DOHH2 (cell line): Measurements from ENCODE around the gene MC3R.

Source experiments
- H3F3A ChIP-seq: fragments of 200-600 bp; sonication (generic), shearing (Covaris generic); 2 replicates; pipeline ENCODE4 v1.6.0; 2016; ENCODE audit warnings: antibody characterized with exemption, mild to moderate bottlenecking; ENCODE audit not compliant: control insufficient read depth, insufficient read depth
- H3K27ac ChIP-seq: fragments of 200-600 bp; sonication (generic); 2 replicates; pipeline ENCODE4 v1.5.1; 2014; ENCODE audit warnings: low read depth, mild to moderate bottlenecking, low read length, moderate library complexity
- H3K27me3 ChIP-seq: fragments of 200-600 bp; sonication (generic); 2 replicates; pipeline ENCODE4 v1.6.1; 2014; ENCODE audit warnings: mild to moderate bottlenecking, low read length, mixed read lengths; ENCODE audit not compliant: control insufficient read depth
- H3K36me3 ChIP-seq: fragments of 200-600 bp; sonication (generic); 2 replicates; pipeline ENCODE4 v1.6.1; 2014; ENCODE audit warnings: mild to moderate bottlenecking, low read length, moderate library complexity, mixed read lengths; ENCODE audit not compliant: control insufficient read depth
- H3K4me1 ChIP-seq: fragments of 200-600 bp; sonication (generic); 2 replicates; pipeline ENCODE4 v1.6.1; 2014; ENCODE audit warnings: mild to moderate bottlenecking, low read length, mixed read lengths; ENCODE audit not compliant: control insufficient read depth
- H3K4me2 ChIP-seq: fragments of 200-600 bp; sonication (generic); 2 replicates; pipeline ENCODE4 v1.6.0; 2014; ENCODE audit warnings: mild to moderate bottlenecking, low read length, moderate library complexity
- H3K4me3 ChIP-seq: fragments of 200-600 bp; sonication (generic); 2 replicates; pipeline ENCODE4 v1.5.1; 2014; ENCODE audit warnings: mild to moderate bottlenecking, low read length, mixed read lengths
- H3K79me2 ChIP-seq: fragments of 200-600 bp; sonication (generic); 2 replicates; pipeline ENCODE4 v1.6.1; 2014; ENCODE audit warnings: mild to moderate bottlenecking, low read length, mixed read lengths; ENCODE audit not compliant: control insufficient read depth
- H3K9me2 ChIP-seq: fragments of 200-600 bp; sonication (generic); replicated peaks from 2 replicates; pipeline ENCODE4 v1.6.1; 2014; ENCODE audit warnings: mild to moderate bottlenecking, low read length, mixed read lengths; ENCODE audit not compliant: control insufficient read depth
- H3K9me3 ChIP-seq: fragments of 200-600 bp; sonication (generic); 2 replicates; pipeline ENCODE4 v1.6.1; 2014; ENCODE audit warnings: antibody characterized with exemption, low read length, mixed read lengths; ENCODE audit not compliant: control insufficient read depth, insufficient read depth
- H4K20me1 ChIP-seq: fragments of 200-600 bp; sonication (generic); 2 replicates; pipeline ENCODE4 v1.6.0; 2014; ENCODE audit warnings: low read depth, mild to moderate bottlenecking, antibody characterized with exemption, low read length, moderate library complexity; ENCODE audit not compliant: control insufficient read depth, insufficient read depth
- EZH2phosphoT487 ChIP-seq: fragments of 200-600 bp; sonication (generic); IDR thresholded peaks from 2 replicates; pipeline ENCODE4 v1.6.1; 2017; ENCODE audit warnings: borderline replicate concordance, mild to moderate bottlenecking, antibody characterized with exemption, low read length, moderate library complexity, mixed read lengths
- TF ChIP-seq, protein P1 (sequence below): fragments of 200-600 bp; sonication (generic); IDR thresholded peaks from one replicate; pipeline ENCODE4 v1.5.1; 2014; ENCODE audit warnings: antibody characterized with exemption, mild to moderate bottlenecking, low read depth, low read length; ENCODE audit not compliant: poor library complexity, severe bottlenecking

The MC3R gene

DNA sequence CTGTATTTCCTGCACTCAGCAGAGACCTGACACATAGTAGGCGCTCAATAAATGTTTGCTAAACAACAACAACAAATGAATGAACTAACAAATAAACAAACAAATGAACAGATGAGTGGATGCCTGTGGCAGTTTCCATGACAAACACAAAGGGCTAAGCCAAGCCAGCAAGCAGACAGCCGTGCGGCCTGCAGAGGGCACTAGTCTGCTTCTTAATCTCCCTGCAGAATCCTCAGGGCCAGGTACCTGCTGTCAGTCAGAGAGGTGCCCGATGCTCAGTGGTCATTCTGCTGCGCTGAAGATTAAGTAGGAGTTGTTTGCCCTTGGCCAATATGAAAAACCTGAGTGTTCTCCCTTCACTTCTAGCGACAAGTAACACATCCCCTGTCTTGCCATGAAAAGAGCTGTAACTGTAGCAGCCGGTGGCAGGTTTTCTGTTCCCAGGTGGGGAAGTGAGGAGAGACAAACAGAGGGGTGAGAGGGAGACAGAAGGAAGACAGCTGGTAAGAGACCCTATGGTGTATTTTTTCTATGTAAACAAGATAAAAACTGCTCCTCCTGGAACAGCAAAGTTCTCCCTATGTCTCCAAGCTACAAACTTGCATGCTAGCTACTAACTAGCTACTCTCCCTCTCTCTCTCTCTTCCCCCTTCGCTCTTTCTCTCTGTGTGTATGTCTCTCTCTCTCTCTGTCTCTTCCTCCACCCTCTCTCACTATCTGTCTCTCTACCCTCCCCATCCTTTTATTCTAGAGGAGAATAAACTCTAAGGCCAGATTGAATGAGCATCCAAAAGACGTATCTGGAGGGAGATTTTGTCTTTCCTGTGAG, at the start of gene MC3R:
Gene MC3R (plus strand): TSS at position 779 of the 829 bp plus-strand sequence. CDS start 112 bp downstream, outside the sequence.
- H3K36me3 ChIP-seq: no peaks in the 10 kb centered on the region
- TF ChIP-seq, protein P1, sequence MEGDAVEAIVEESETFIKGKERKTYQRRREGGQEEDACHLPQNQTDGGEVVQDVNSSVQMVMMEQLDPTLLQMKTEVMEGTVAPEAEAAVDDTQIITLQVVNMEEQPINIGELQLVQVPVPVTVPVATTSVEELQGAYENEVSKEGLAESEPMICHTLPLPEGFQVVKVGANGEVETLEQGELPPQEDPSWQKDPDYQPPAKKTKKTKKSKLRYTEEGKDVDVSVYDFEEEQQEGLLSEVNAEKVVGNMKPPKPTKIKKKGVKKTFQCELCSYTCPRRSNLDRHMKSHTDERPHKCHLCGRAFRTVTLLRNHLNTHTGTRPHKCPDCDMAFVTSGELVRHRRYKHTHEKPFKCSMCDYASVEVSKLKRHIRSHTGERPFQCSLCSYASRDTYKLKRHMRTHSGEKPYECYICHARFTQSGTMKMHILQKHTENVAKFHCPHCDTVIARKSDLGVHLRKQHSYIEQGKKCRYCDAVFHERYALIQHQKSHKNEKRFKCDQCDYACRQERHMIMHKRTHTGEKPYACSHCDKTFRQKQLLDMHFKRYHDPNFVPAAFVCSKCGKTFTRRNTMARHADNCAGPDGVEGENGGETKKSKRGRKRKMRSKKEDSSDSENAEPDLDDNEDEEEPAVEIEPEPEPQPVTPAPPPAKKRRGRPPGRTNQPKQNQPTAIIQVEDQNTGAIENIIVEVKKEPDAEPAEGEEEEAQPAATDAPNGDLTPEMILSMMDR: peak; percentile 88
- TF ChIP-seq EZH2phosphoT487: no peak
- no peak within 1 kb of the TSS for H3K27ac ChIP-seq
- no peaks in the 10 kb centered on the region for H3F3A ChIP-seq
- H3K79me2 ChIP-seq: no peaks in the 10 kb centered on the region
- H3K4me2 ChIP-seq: no peak within 1 kb of the TSS
- H3K27me3 ChIP-seq: no peaks in the 10 kb centered on the region; the same call in 1 of the 2 replicates
- no peaks in the 10 kb centered on the region for H3K9me2 ChIP-seq
- no peak within 1 kb of the TSS for H3K4me3 ChIP-seq
- no peaks in the 10 kb centered on the region for H3K9me3 ChIP-seq
- H3K4me1 ChIP-seq: no peaks in the 10 kb centered on the region
- H4K20me1 ChIP-seq: no peaks in the 10 kb centered on the region

DNA sequence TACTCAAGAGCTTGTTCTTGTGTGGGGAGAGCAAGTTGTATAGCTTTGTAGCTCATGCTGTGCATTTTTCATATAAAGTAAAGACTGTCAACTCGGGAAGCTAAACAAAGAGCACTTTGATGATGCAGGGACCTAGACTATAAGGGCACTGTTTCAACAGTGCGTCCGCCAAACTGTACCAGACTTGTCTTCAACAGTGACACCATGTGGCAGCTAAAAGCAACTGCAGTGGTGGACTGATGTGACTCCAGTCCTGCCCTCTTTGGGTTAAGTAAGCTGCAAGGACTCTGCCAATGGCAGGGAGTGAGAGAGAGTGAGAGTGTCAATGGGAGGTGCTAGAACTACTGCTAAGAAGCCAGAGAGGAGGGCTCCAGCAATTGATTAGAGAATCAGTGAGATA, 48.1 kb upstream of the MC3R start:
- Histone ChIP-seq H3K9me2 (no peaks in the 10 kb centered on the region), H3K4me1 (no peaks in the 10 kb centered on the region), H3K9me3 (peaks cover 26% of the 10 kb centered on the region), H3K4me2 (no peak overlapping the region), H3K27ac (no peak overlapping the region), H3F3A (no peaks in the 10 kb centered on the region), H3K79me2 (no peaks in the 10 kb centered on the region), H3K36me3 (no peaks in the 10 kb centered on the region), H4K20me1 (no peaks in the 10 kb centered on the region), H3K27me3 (no peaks in the 10 kb centered on the region), H3K4me3 (no peak overlapping the region)
- no peak for TF ChIP-seq EZH2phosphoT487
- TF ChIP-seq, protein P1: peak; percentile 75

DNA sequence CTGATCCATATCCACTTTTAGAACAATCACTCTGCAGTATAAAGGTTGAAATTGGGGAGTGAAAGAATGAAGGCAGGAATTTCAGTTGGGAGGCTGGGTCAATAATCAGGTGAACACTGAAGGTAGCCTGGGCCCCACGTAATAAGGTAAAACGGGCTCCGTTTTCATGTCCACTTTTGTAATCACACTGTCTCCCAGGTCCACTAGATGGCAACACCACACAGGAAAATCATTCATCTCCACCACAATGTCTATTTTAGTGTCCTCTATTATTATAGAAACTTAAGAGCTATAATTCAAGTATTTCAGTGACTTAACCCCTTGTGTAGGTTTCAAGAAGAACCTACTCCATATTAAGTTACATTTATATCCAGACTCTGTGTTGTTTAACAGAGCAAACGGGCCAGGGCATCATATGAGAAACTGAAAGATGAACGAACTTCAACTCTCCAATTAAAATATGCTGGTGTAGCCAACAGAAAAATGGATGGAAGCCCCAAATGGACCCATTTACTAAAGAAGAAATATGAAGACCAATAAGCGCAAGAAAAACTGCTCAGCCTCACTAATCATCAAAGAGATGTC, 45.9 kb upstream of the MC3R start:
- Histone ChIP-seq H3K79me2 (no peaks in the 10 kb centered on the region), H3K36me3 (no peaks in the 10 kb centered on the region), H3K4me2 (no peak overlapping the region), H3K4me3 (no peak overlapping the region), H3K4me1 (no peaks in the 10 kb centered on the region), H3K27me3 (no peaks in the 10 kb centered on the region), H3F3A (no peaks in the 10 kb centered on the region), H3K27ac (no peak overlapping the region), H3K9me3 (peaks cover 26% of the 10 kb centered on the region), H4K20me1 (no peaks in the 10 kb centered on the region), H3K9me2 (no peaks in the 10 kb centered on the region)
- TF ChIP-seq, protein P1: peak; percentile 29
- TF ChIP-seq EZH2phosphoT487: no peak
